ENCODE results near the gene PARVA. TPM values are rescaled to one million over a fixed set of nuclear protein-coding genes. Genes with fewer than 3 reads are reported as not detected.

PARVA gene
- total RNA-seq = 75.4 TPM
- long read RNA-seq, full-length matches to known transcripts = 52 of 68 reads
- long read RNA-seq, partial matches to known transcripts = 0 of 68 reads
- long read RNA-seq, other reads (novel, unspliced or antisense) = 16 of 68 reads

- no peaks in the 10 kb centered on the region for H3K27me3 ChIP-seq (ENCODE audit: low read depth)
- TF ChIP-seq CTCF (IDR thresholded peaks at IDR 0.05; ENCODE audit: borderline replicate concordance) = peak; percentile 40
- peak within 1 kb of the TSS; percentile 76 for H3K4me3 ChIP-seq
- intact Hi-C loops (cut with micrococcal nuclease) = no loop called here
- DNase-seq = peak; percentile 76
- peak within 1 kb of the TSS; percentile 98 for H3K27ac ChIP-seq (replicated peaks)
- no peaks in the 10 kb centered on the region for H3K9me3 ChIP-seq (replicated peaks)
- peaks cover 57% of the 10 kb centered on the region for H3K4me1 ChIP-seq
- H3K36me3 ChIP-seq = no peaks in the 10 kb centered on the region
Measured at GRCh38 chr11:12377106-12377823, at the start of gene PARVA. Gene PARVA (plus strand): TSS chr11:12377571. CDS start chr11:12377648, 77 bp downstream.

GRCh38 chr11:12329169-12329568 is 48.2 kb upstream of the PARVA start:
- intact Hi-C loops (cut with micrococcal nuclease) = loop anchor here (5.0 kb wide), 1 partner anchor 573 kb away; no protein-coding TSS in a partner anchor
- no peak for TF ChIP-seq CTCF (IDR thresholded peaks at IDR 0.05; ENCODE audit: borderline replicate concordance)
- Histone ChIP-seq H3K36me3 (no peaks in the 10 kb centered on the region), H3K4me3 (no peak overlapping the region), H3K9me3 (replicated peaks) (no peaks in the 10 kb centered on the region), H3K27me3 (ENCODE audit: low read depth) (no peaks in the 10 kb centered on the region), H3K27ac (replicated peaks) (no peak overlapping the region), H3K4me1 (peaks cover 4% of the 10 kb centered on the region)
- no peak for DNase-seq

- H3K4me1 ChIP-seq = peaks cover 4% of the 10 kb centered on the region
Measured at GRCh38 chr11:12329797-12330196, 47.6 kb upstream of the PARVA start.

GRCh38 chr11:12330485-12331231 is 46.7 kb upstream of the PARVA start:
- no peak overlapping the region for H3K27ac ChIP-seq (replicated peaks)
- TF ChIP-seq CTCF (IDR thresholded peaks at IDR 0.05; ENCODE audit: borderline replicate concordance) = no peak
- H3K9me3 ChIP-seq (replicated peaks) = no peaks in the 10 kb centered on the region
- H3K36me3 ChIP-seq = no peaks in the 10 kb centered on the region
- no peak overlapping the region for H3K4me3 ChIP-seq
- DNase-seq = no peak
- intact Hi-C loops (cut with micrococcal nuclease) = loop anchor here (2.0 kb wide), 1 partner anchor 560 kb away; no protein-coding TSS in a partner anchor
- H3K4me1 ChIP-seq = peaks cover 4% of the 10 kb centered on the region
- H3K27me3 ChIP-seq (ENCODE audit: low read depth) = no peaks in the 10 kb centered on the region

More at GRCh38 chr11:12329797-12330196, 47.6 kb upstream of the PARVA start:
- no peaks in the 10 kb centered on the region for H3K27me3 ChIP-seq (ENCODE audit: low read depth)
- H3K9me3 ChIP-seq (replicated peaks) = no peaks in the 10 kb centered on the region
- intact Hi-C loops (cut with micrococcal nuclease) = loop anchor here (2.0 to 5.0 kb wide), 2 partner anchors 561 to 573 kb away; no protein-coding TSS in a partner anchor
- no peak overlapping the region for H3K27ac ChIP-seq (replicated peaks)
- no peak overlapping the region for H3K4me3 ChIP-seq
- no peak for TF ChIP-seq CTCF (IDR thresholded peaks at IDR 0.05; ENCODE audit: borderline replicate concordance)
- H3K36me3 ChIP-seq = no peaks in the 10 kb centered on the region
- DNase-seq = no peak

GRCh38 chr11:12331239-12331874 is 46.0 kb upstream of the PARVA start:
- DNase-seq = peak; percentile 77
- H3K27me3 ChIP-seq (ENCODE audit: low read depth) = no peaks in the 10 kb centered on the region
- H3K36me3 ChIP-seq = no peaks in the 10 kb centered on the region
- intact Hi-C loops (cut with micrococcal nuclease) = loop anchor here (2.0 kb wide), 1 partner anchor 559 kb away; no protein-coding TSS in a partner anchor
- H3K9me3 ChIP-seq (replicated peaks) = no peaks in the 10 kb centered on the region
- peak; percentile 83 for TF ChIP-seq CTCF (IDR thresholded peaks at IDR 0.05; ENCODE audit: borderline replicate concordance)
- H3K4me1 ChIP-seq = peaks cover 4% of the 10 kb centered on the region
- H3K4me3 ChIP-seq = no peak overlapping the region
- no peak overlapping the region for H3K27ac ChIP-seq (replicated peaks)
